Measurements from ENCODE around the gene BBC3.

GRCh38 chr19:47243364-47243775, 12.4 kb upstream of the BBC3 start:
- TF ChIP-seq CTCF (optimal IDR thresholded peaks at IDR 0.05 in 1 of 3, IDR thresholded peaks at IDR 0.05 in 1 of 3, conservative IDR thresholded peaks at IDR 0.05 in 1 of 3; ENCODE audit: extremely low read depth in 1 of 3, insufficient read depth in 2 of 3, low read length in 3 of 3): no peak
- TF ChIP-seq EZH2 (IDR thresholded peaks at IDR 0.05; ENCODE audit: low read length): no peak
